ENCODE data around the gene GNB1L.

GNB1L gene

DNA sequence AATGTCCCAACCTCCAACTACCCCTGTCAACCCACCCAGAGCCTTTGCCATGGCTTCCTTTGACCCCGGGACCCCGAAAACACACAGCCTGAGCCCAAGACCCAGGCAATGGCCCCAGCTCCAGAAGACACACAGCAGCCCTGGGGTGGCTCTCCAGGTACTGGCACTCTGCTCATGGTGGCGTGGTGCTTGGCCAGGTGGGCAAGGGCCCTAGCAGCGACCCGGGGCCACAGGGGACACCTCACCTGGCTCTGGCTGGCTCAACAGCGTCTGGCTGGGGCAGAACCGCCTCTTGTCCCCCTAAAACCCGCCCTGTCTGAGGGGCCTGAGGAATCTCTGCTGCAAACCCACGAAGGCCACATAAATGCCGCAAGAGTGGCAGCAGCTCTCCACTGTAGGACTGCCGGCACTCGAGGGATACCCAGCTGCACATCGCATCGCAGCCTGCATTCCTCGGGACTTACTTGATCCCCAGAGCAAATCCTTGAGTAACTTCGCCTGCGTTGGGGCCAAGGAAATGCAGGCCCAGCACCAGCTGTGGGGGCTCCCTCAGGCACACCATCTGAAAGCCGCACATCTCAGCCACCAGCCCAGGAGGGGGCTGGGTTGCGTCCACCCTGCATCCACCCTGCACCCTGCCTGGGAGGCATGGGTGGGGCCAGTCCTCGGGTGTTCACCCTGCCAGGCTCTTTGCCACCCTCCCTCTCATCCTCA lies 23.1 kb upstream of the GNB1L start:
- Histone ChIP-seq H3K27ac (ENCODE audit: low read length, poor library complexity, severe bottlenecking) (peak overlapping the region; percentile 40), H3K4me2 (ENCODE audit: low read length, poor library complexity, severe bottlenecking) (no peak overlapping the region), H3K36me3 (ENCODE audit: control insufficient read depth in 1 of 2, insufficient read depth in 2 of 2, low read depth in 1 of 2, low read length in 2 of 2) (peaks cover 0 to 36% of the 10 kb centered on the region in 2 experiments), H2BK120ac (ENCODE audit: low read depth, low read length) (no peak overlapping the region), H3K4me1 (ENCODE audit: control insufficient read depth, insufficient read depth, low read depth, low read length) (peaks cover 83% of the 10 kb centered on the region), H4K8ac (ENCODE audit: low read length) (peak overlapping the region; percentile 67), H2BK5ac (ENCODE audit: low read depth, low read length, poor library complexity, severe bottlenecking) (no peak overlapping the region), H2BK15ac (ENCODE audit: low read depth, poor library complexity, severe bottlenecking) (no peak overlapping the region), H3K79me1 (replicated peaks; ENCODE audit: low read length, poor library complexity, severe bottlenecking) (peaks cover 7% of the 10 kb centered on the region), H3K4me3 (ENCODE audit: insufficient read depth in 1 of 2, low read depth in 1 of 2, low read length in 2 of 2) (no peak overlapping the region), H3K14ac (ENCODE audit: low read length in 2 of 2) (peak overlapping the region in 1 of 2 experiments; percentile 92), H3K27me3 (ENCODE audit: control insufficient read depth in 1 of 2, insufficient read depth in 1 of 2, low read length in 2 of 2) (no peaks in the 10 kb centered on the region), H2BK12ac (ENCODE audit: low read length in 2 of 2) (peak overlapping the region; percentile 20 to 97), H3K23ac (ENCODE audit: low read length in 2 of 2) (no peak overlapping the region), H3K9ac (ENCODE audit: low read length) (no peak overlapping the region), H3K18ac (ENCODE audit: low read depth in 1 of 2, low read length in 2 of 2) (peak overlapping the region; percentile 6 to 88), H2AK5ac (ENCODE audit: low read length, severe bottlenecking) (peak overlapping the region; percentile 60), H2AFZ (ENCODE audit: low read depth, low read length) (no peak overlapping the region), H4K91ac (ENCODE audit: low read length) (peak overlapping the region; percentile 77), H3K4ac (ENCODE audit: low read depth in 1 of 2, low read length in 2 of 2) (peak overlapping the region; percentile 55 to 64), H3K9me3 (ENCODE audit: control insufficient read depth, low read length) (no peaks in the 10 kb centered on the region)
- 66% methylated on average over 20 of the region's 20 CpGs for WGBS
- DNase-seq: peak; percentile 72

DNA sequence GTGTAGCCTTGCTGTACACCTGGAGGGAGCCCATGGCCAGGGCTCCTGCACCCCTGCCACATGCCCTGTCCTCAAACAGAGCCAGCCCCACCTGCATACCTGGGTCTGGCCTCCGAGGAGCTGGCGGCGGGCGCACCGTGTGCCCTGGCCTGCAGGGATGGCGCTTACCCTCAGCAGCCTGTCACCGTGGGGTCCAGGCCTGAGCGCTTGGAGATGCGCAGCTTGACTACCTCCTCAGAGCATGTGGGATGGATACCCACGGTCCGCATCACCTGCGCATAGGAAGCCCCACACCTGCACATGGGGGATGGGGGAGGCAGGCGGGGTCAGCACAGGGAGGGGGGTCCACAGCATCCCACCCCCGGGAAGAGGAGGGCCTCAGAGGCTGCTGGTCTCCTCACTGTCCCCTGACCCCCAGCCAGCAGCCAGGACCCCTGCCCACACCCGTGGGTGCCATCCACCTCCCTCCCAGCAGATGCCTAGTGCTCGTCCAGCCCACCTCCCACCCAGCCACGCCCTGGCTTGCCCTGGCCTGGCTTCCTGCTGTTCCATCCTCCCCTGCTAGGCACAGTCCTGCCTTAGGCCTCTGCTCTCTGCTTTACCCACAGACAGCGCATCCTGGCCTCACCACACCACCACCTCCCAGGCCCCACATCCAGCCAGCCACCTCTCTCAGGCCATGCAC lies 22.4 kb upstream of the GNB1L start:
- H2AFZ ChIP-seq (ENCODE audit: low read depth, low read length): no peak overlapping the region
- H3K27ac ChIP-seq (ENCODE audit: low read length, poor library complexity, severe bottlenecking): no peak overlapping the region
- H2BK12ac ChIP-seq (ENCODE audit: low read length in 2 of 2): peak overlapping the region; percentile 2 to 97
- no peak overlapping the region for H2BK5ac ChIP-seq (ENCODE audit: low read depth, low read length, poor library complexity, severe bottlenecking)
- H2BK15ac ChIP-seq (ENCODE audit: low read depth, poor library complexity, severe bottlenecking): no peak overlapping the region
- DNase-seq: no peak
- peak overlapping the region; percentile 6 to 88 for H3K18ac ChIP-seq (ENCODE audit: low read depth in 1 of 2, low read length in 2 of 2)
- H3K36me3 ChIP-seq (ENCODE audit: control insufficient read depth in 1 of 2, insufficient read depth in 2 of 2, low read depth in 1 of 2, low read length in 2 of 2): peaks cover 0 to 38% of the 10 kb centered on the region in 2 experiments
- peak overlapping the region; percentile 67 for H4K8ac ChIP-seq (ENCODE audit: low read length)
- WGBS: 90% methylated on average over 12 of the region's 18 CpGs
- H3K4me3 ChIP-seq (ENCODE audit: insufficient read depth in 1 of 2, low read depth in 1 of 2, low read length in 2 of 2): no peak overlapping the region
- H3K14ac ChIP-seq (ENCODE audit: low read length in 2 of 2): peak overlapping the region in 1 of 2 experiments; percentile 92
- peak overlapping the region; percentile 22 for H4K91ac ChIP-seq (ENCODE audit: low read length)
- peaks cover 76% of the 10 kb centered on the region for H3K4me1 ChIP-seq (ENCODE audit: control insufficient read depth, insufficient read depth, low read depth, low read length)
- no peak overlapping the region for H2BK120ac ChIP-seq (ENCODE audit: low read depth, low read length)
- H3K23ac ChIP-seq (ENCODE audit: low read length in 2 of 2): peak overlapping the region in 1 of 2 experiments; percentile 60
- no peaks in the 10 kb centered on the region for H3K27me3 ChIP-seq (ENCODE audit: control insufficient read depth in 1 of 2, insufficient read depth in 1 of 2, low read length in 2 of 2)
- H3K79me1 ChIP-seq (replicated peaks; ENCODE audit: low read length, poor library complexity, severe bottlenecking): peaks cover 7% of the 10 kb centered on the region
- no peak overlapping the region for H3K9ac ChIP-seq (ENCODE audit: low read length)
- no peaks in the 10 kb centered on the region for H3K9me3 ChIP-seq (ENCODE audit: control insufficient read depth, low read length)
- H3K4ac ChIP-seq (ENCODE audit: low read depth in 1 of 2, low read length in 2 of 2): peak overlapping the region; percentile 3 to 64
- H2AK5ac ChIP-seq (ENCODE audit: low read length, severe bottlenecking): peak overlapping the region; percentile 26
- no peak overlapping the region for H3K4me2 ChIP-seq (ENCODE audit: low read length, poor library complexity, severe bottlenecking)

DNA sequence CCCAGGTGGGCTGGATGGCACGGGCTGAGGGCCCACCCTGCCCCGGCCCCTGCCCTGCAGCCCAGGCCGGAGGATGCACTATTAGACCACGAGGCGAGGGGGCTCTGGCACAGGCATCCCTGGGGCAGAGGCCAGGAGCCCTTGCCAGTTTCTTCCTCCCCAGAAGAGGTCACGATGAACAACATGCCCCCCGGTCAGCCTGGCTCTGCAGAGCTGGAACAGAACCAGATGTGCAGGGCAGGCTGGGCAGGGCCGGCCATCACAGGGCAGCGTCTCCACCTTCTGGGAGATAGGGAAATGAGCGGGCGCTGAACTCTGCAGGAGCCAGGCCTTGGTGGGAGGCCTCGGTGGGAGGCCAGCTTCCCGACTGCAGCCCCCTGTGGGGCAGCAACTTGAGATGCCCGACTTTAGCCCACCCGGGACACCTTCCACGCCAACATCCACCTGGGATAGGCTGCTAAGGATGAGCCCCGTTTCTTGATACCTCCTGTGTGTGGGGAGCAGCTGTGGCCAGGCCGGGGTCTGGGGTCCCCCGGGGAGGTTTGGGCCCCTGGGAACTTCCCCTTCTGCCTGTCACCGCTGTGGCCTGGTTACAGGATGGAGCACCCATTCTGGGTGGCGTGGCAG lies 21.8 kb upstream of the GNB1L start:
- no peak overlapping the region for H3K18ac ChIP-seq (ENCODE audit: low read depth in 1 of 2, low read length in 2 of 2)
- peaks cover 70% of the 10 kb centered on the region for H3K4me1 ChIP-seq (ENCODE audit: control insufficient read depth, insufficient read depth, low read depth, low read length)
- H3K9ac ChIP-seq (ENCODE audit: low read length): no peak overlapping the region
- peaks cover 7% of the 10 kb centered on the region for H3K79me1 ChIP-seq (replicated peaks; ENCODE audit: low read length, poor library complexity, severe bottlenecking)
- no peak overlapping the region for H2BK5ac ChIP-seq (ENCODE audit: low read depth, low read length, poor library complexity, severe bottlenecking)
- no peak overlapping the region for H3K4me2 ChIP-seq (ENCODE audit: low read length, poor library complexity, severe bottlenecking)
- H2BK12ac ChIP-seq (ENCODE audit: low read length in 2 of 2): no peak overlapping the region
- peaks cover 0 to 38% of the 10 kb centered on the region in 2 experiments for H3K36me3 ChIP-seq (ENCODE audit: control insufficient read depth in 1 of 2, insufficient read depth in 2 of 2, low read depth in 1 of 2, low read length in 2 of 2)
- H4K8ac ChIP-seq (ENCODE audit: low read length): no peak overlapping the region
- H3K9me3 ChIP-seq (ENCODE audit: control insufficient read depth, low read length): no peaks in the 10 kb centered on the region
- no peak overlapping the region for H3K4me3 ChIP-seq (ENCODE audit: insufficient read depth in 1 of 2, low read depth in 1 of 2, low read length in 2 of 2)
- H3K27me3 ChIP-seq (ENCODE audit: control insufficient read depth in 1 of 2, insufficient read depth in 1 of 2, low read length in 2 of 2): no peaks in the 10 kb centered on the region
- H3K4ac ChIP-seq (ENCODE audit: low read depth in 1 of 2, low read length in 2 of 2): no peak overlapping the region
- H2BK15ac ChIP-seq (ENCODE audit: low read depth, poor library complexity, severe bottlenecking): peak overlapping the region; percentile 8
- WGBS: 92% methylated on average over 21 of the region's 21 CpGs
- no peak overlapping the region for H2BK120ac ChIP-seq (ENCODE audit: low read depth, low read length)
- DNase-seq: no peak
- no peak overlapping the region for H3K23ac ChIP-seq (ENCODE audit: low read length in 2 of 2)
- H4K91ac ChIP-seq (ENCODE audit: low read length): peak overlapping the region; percentile 19
- no peak overlapping the region for H3K14ac ChIP-seq (ENCODE audit: low read length in 2 of 2)
- no peak overlapping the region for H3K27ac ChIP-seq (ENCODE audit: low read length, poor library complexity, severe bottlenecking)
- H2AFZ ChIP-seq (ENCODE audit: low read depth, low read length): no peak overlapping the region
- peak overlapping the region; percentile 28 for H2AK5ac ChIP-seq (ENCODE audit: low read length, severe bottlenecking)
